Liver (tissue), 3 donors: ENCODE measurements around the gene MANBA.

Source experiments
- FOXA1 ChIP-seq: IDR thresholded peaks from 2 replicates; pipeline ENCODE4 v1.6.1; 2016; ENCODE audit warnings: antibody characterized with exemption
- GABPA ChIP-seq, 2 donors: IDR thresholded peaks in 1 of 2; conservative IDR thresholded peaks in 1 of 2; 2 replicates each; pipeline ENCODE4 v1.6.1; 2016; ENCODE audit warnings: antibody characterized with exemption in 2 of 2, mild to moderate bottlenecking in 1 of 2, moderate library complexity in 1 of 2
- SP1 ChIP-seq: IDR thresholded peaks from 2 replicates; pipeline ENCODE4 v1.6.1; 2018; ENCODE audit warnings: antibody characterized with exemption, mild to moderate bottlenecking
- TAF1 ChIP-seq: conservative IDR thresholded peaks from 2 replicates; pipeline ENCODE4 v1.6.1; 2016; ENCODE audit warnings: antibody characterized with exemption, mild to moderate bottlenecking
- YY1 ChIP-seq: IDR thresholded peaks from 2 replicates; pipeline ENCODE4 v1.6.1; 2016; ENCODE audit warnings: antibody characterized with exemption, mild to moderate bottlenecking
- TF ChIP-seq, protein P1 (sequence below): fragments of 150-350 bp; IDR thresholded peaks from 2 replicates; pipeline ENCODE4 v1.5.1; 2017; ENCODE audit warnings: improper control_type of control experiment, low read depth, low read length; ENCODE audit not compliant: missing input control
- TF ChIP-seq, protein P2 (sequence below): IDR thresholded peaks from 2 replicates; pipeline ENCODE4 v1.6.1; 2016; ENCODE audit warnings: antibody characterized with exemption, mild to moderate bottlenecking
- donor health status: healthy.
- donor health status: healthy.

- TF ChIP-seq, protein P1, sequence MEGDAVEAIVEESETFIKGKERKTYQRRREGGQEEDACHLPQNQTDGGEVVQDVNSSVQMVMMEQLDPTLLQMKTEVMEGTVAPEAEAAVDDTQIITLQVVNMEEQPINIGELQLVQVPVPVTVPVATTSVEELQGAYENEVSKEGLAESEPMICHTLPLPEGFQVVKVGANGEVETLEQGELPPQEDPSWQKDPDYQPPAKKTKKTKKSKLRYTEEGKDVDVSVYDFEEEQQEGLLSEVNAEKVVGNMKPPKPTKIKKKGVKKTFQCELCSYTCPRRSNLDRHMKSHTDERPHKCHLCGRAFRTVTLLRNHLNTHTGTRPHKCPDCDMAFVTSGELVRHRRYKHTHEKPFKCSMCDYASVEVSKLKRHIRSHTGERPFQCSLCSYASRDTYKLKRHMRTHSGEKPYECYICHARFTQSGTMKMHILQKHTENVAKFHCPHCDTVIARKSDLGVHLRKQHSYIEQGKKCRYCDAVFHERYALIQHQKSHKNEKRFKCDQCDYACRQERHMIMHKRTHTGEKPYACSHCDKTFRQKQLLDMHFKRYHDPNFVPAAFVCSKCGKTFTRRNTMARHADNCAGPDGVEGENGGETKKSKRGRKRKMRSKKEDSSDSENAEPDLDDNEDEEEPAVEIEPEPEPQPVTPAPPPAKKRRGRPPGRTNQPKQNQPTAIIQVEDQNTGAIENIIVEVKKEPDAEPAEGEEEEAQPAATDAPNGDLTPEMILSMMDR, result no peak
- no peak for TF ChIP-seq FOXA1
- TF ChIP-seq TAF1, result no peak
- TF ChIP-seq, protein P2, sequence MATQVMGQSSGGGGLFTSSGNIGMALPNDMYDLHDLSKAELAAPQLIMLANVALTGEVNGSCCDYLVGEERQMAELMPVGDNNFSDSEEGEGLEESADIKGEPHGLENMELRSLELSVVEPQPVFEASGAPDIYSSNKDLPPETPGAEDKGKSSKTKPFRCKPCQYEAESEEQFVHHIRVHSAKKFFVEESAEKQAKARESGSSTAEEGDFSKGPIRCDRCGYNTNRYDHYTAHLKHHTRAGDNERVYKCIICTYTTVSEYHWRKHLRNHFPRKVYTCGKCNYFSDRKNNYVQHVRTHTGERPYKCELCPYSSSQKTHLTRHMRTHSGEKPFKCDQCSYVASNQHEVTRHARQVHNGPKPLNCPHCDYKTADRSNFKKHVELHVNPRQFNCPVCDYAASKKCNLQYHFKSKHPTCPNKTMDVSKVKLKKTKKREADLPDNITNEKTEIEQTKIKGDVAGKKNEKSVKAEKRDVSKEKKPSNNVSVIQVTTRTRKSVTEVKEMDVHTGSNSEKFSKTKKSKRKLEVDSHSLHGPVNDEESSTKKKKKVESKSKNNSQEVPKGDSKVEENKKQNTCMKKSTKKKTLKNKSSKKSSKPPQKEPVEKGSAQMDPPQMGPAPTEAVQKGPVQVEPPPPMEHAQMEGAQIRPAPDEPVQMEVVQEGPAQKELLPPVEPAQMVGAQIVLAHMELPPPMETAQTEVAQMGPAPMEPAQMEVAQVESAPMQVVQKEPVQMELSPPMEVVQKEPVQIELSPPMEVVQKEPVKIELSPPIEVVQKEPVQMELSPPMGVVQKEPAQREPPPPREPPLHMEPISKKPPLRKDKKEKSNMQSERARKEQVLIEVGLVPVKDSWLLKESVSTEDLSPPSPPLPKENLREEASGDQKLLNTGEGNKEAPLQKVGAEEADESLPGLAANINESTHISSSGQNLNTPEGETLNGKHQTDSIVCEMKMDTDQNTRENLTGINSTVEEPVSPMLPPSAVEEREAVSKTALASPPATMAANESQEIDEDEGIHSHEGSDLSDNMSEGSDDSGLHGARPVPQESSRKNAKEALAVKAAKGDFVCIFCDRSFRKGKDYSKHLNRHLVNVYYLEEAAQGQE, result no peak
- no peak for TF ChIP-seq GABPA (IDR thresholded peaks at IDR 0.05 in 1 of 2, conservative IDR thresholded peaks at IDR 0.05 in 1 of 2)
- no peak for TF ChIP-seq SP1
- TF ChIP-seq YY1, result no peak
Observed at GRCh38 chr4:102683881-102684609, 76.7 kb downstream of the MANBA start.
